HUES48 (cell line): ENCODE results near the gene NKIRAS1.

Source experiments
- H3K27ac ChIP-seq: one replicate; pipeline ENCODE4 v1.7.0; 2013; ENCODE audit warnings: low read depth, low read length, inconsistent platforms
- H3K27me3 ChIP-seq: 2 replicates; pipeline ENCODE4 v1.6.1; 2013; ENCODE audit warnings: mild to moderate bottlenecking, low read length; ENCODE audit not compliant: control insufficient read depth, insufficient read depth
- H3K36me3 ChIP-seq: 2 replicates; pipeline ENCODE4 v1.6.1; 2013; ENCODE audit warnings: low read length; ENCODE audit not compliant: control insufficient read depth, insufficient read depth
- H3K4me1 ChIP-seq: 2 replicates; pipeline ENCODE4 v1.6.1; 2013; ENCODE audit warnings: mild to moderate bottlenecking, low read length; ENCODE audit not compliant: control insufficient read depth, insufficient read depth
- H3K4me3 ChIP-seq: 2 replicates; pipeline ENCODE4 v1.5.1; 2013; ENCODE audit warnings: mild to moderate bottlenecking, low read depth, low read length
- H3K9ac ChIP-seq: 2 replicates; pipeline ENCODE4 v1.6.1; 2013; ENCODE audit warnings: mild to moderate bottlenecking, low read depth, low read length, moderate library complexity
- H3K9me3 ChIP-seq: 2 replicates; pipeline ENCODE4 v1.6.1; 2013; ENCODE audit warnings: low read length; ENCODE audit not compliant: control insufficient read depth, insufficient read depth

Gene NKIRAS1

GRCh38 chr3:23952646-23953045 is 35.9 kb upstream of the NKIRAS1 start:
- Histone ChIP-seq H3K27ac (no peak overlapping the region), H3K27me3 (no peaks in the 10 kb centered on the region), H3K4me1 (peaks cover 1% of the 10 kb centered on the region), H3K4me3 (no peak overlapping the region), H3K9ac (no peak overlapping the region), H3K36me3 (peaks cover 19% of the 10 kb centered on the region), H3K9me3 (no peaks in the 10 kb centered on the region)

GRCh38 chr3:23950293-23950692 is 33.5 kb upstream of the NKIRAS1 start:
- peaks cover 12% of the 10 kb centered on the region for H3K4me1 ChIP-seq

GRCh38 chr3:23949784-23950183 is 33.0 kb upstream of the NKIRAS1 start:
- H3K27ac ChIP-seq: no peak overlapping the region

More at GRCh38 chr3:23950293-23950692, 33.5 kb upstream of the NKIRAS1 start:
- no peak overlapping the region for H3K4me3 ChIP-seq
- no peak overlapping the region for H3K27ac ChIP-seq
- H3K9ac ChIP-seq: no peak overlapping the region
- no peaks in the 10 kb centered on the region for H3K27me3 ChIP-seq
- H3K9me3 ChIP-seq: no peaks in the 10 kb centered on the region
- peaks cover 9% of the 10 kb centered on the region for H3K36me3 ChIP-seq

GRCh38 chr3:23948761-23949160 is 32.0 kb upstream of the NKIRAS1 start:
- H3K27ac ChIP-seq: no peak overlapping the region
- H3K36me3 ChIP-seq: no peaks in the 10 kb centered on the region
- H3K27me3 ChIP-seq: no peaks in the 10 kb centered on the region
- no peak overlapping the region for H3K4me3 ChIP-seq
- H3K9me3 ChIP-seq: no peaks in the 10 kb centered on the region
- H3K9ac ChIP-seq: no peak overlapping the region
- H3K4me1 ChIP-seq: peaks cover 15% of the 10 kb centered on the region

More at GRCh38 chr3:23949784-23950183, 33.0 kb upstream of the NKIRAS1 start:
- no peaks in the 10 kb centered on the region for H3K27me3 ChIP-seq
- no peak overlapping the region for H3K9ac ChIP-seq
- H3K36me3 ChIP-seq: peaks cover 5% of the 10 kb centered on the region
- H3K9me3 ChIP-seq: no peaks in the 10 kb centered on the region
- H3K4me1 ChIP-seq: peaks cover 12% of the 10 kb centered on the region
- H3K4me3 ChIP-seq: no peak overlapping the region

- H3K27ac ChIP-seq: peak overlapping the region; percentile 91
- H3K4me1 ChIP-seq: peaks cover 19% of the 10 kb centered on the region
- peak overlapping the region; percentile 92 for H3K9ac ChIP-seq
- H3K4me3 ChIP-seq: peak overlapping the region; percentile 86
- no peaks in the 10 kb centered on the region for H3K36me3 ChIP-seq
- H3K9me3 ChIP-seq: no peaks in the 10 kb centered on the region
- no peaks in the 10 kb centered on the region for H3K27me3 ChIP-seq
Observed at GRCh38 chr3:23945913-23946687, 29.3 kb upstream of the NKIRAS1 start.

- peaks cover 19% of the 10 kb centered on the region for H3K4me1 ChIP-seq
- peak overlapping the region; percentile 91 for H3K27ac ChIP-seq
- no peaks in the 10 kb centered on the region for H3K9me3 ChIP-seq
- peak overlapping the region; percentile 86; the same call in 1 of the 2 replicates for H3K4me3 ChIP-seq
- H3K36me3 ChIP-seq: no peaks in the 10 kb centered on the region
- no peaks in the 10 kb centered on the region for H3K27me3 ChIP-seq
- peak overlapping the region; percentile 92; the same call in 1 of the 2 replicates for H3K9ac ChIP-seq
Observed at GRCh38 chr3:23945663-23945912, 28.8 kb upstream of the NKIRAS1 start.

GRCh38 chr3:23944861-23945662 is 28.3 kb upstream of the NKIRAS1 start, which contains the start of gene NR1D2:
Gene NR1D2, plus strand, starts transcription at chr3:23945286. Its CDS starts 293 bp downstream, at chr3:23945579.
- Histone ChIP-seq H3K27me3 (no peaks in the 10 kb centered on the region), H3K4me3 (peak within 1 kb of the TSS; percentile 86), H3K4me1 (peaks cover 19% of the 10 kb centered on the region), H3K9me3 (no peaks in the 10 kb centered on the region), H3K36me3 (no peaks in the 10 kb centered on the region), H3K9ac (peak within 1 kb of the TSS; percentile 92), H3K27ac (peak within 1 kb of the TSS; percentile 91)

- Histone ChIP-seq H3K4me1 (peaks cover 19% of the 10 kb centered on the region), H3K4me3 (peak overlapping the region; percentile 86), H3K9ac (peak overlapping the region; percentile 62), H3K27me3 (no peaks in the 10 kb centered on the region), H3K9me3 (no peaks in the 10 kb centered on the region), H3K36me3 (no peaks in the 10 kb centered on the region), H3K27ac (peak overlapping the region; percentile 91)
Observed at GRCh38 chr3:23944007-23944783, 27.4 kb upstream of the NKIRAS1 start.

- no peak overlapping the region for H3K9ac ChIP-seq
- H3K36me3 ChIP-seq: no peaks in the 10 kb centered on the region
- H3K27ac ChIP-seq: no peak overlapping the region
Observed at GRCh38 chr3:23942546-23942945, 25.8 kb upstream of the NKIRAS1 start.

GRCh38 chr3:23941440-23941839 is 24.6 kb upstream of the NKIRAS1 start:
- Histone ChIP-seq H3K9me3 (no peaks in the 10 kb centered on the region), H3K9ac (no peak overlapping the region), H3K27me3 (no peaks in the 10 kb centered on the region), H3K27ac (no peak overlapping the region), H3K4me3 (no peak overlapping the region), H3K4me1 (peaks cover 7% of the 10 kb centered on the region), H3K36me3 (no peaks in the 10 kb centered on the region)

More at GRCh38 chr3:23942546-23942945, 25.8 kb upstream of the NKIRAS1 start:
- no peaks in the 10 kb centered on the region for H3K27me3 ChIP-seq
- H3K4me3 ChIP-seq: no peak overlapping the region
- peaks cover 17% of the 10 kb centered on the region for H3K4me1 ChIP-seq
- H3K9me3 ChIP-seq: no peaks in the 10 kb centered on the region
